DOHH2 (cell line): ENCODE measurements around the gene IRF6.

ENCODE experiments used
- H3F3A ChIP-seq: fragments of 200-600 bp; sonication (generic), shearing (Covaris generic); 2 replicates; pipeline ENCODE4 v1.6.0; 2016; ENCODE audit warnings: antibody characterized with exemption, mild to moderate bottlenecking; ENCODE audit not compliant: control insufficient read depth, insufficient read depth
- H3K27ac ChIP-seq: fragments of 200-600 bp; sonication (generic); 2 replicates; pipeline ENCODE4 v1.5.1; 2014; ENCODE audit warnings: low read depth, mild to moderate bottlenecking, low read length, moderate library complexity
- H3K27me3 ChIP-seq: fragments of 200-600 bp; sonication (generic); 2 replicates; pipeline ENCODE4 v1.6.1; 2014; ENCODE audit warnings: mild to moderate bottlenecking, low read length, mixed read lengths; ENCODE audit not compliant: control insufficient read depth
- H3K36me3 ChIP-seq: fragments of 200-600 bp; sonication (generic); 2 replicates; pipeline ENCODE4 v1.6.1; 2014; ENCODE audit warnings: mild to moderate bottlenecking, low read length, moderate library complexity, mixed read lengths; ENCODE audit not compliant: control insufficient read depth
- H3K4me1 ChIP-seq: fragments of 200-600 bp; sonication (generic); 2 replicates; pipeline ENCODE4 v1.6.1; 2014; ENCODE audit warnings: mild to moderate bottlenecking, low read length, mixed read lengths; ENCODE audit not compliant: control insufficient read depth
- H3K4me2 ChIP-seq: fragments of 200-600 bp; sonication (generic); 2 replicates; pipeline ENCODE4 v1.6.0; 2014; ENCODE audit warnings: mild to moderate bottlenecking, low read length, moderate library complexity
- H3K4me3 ChIP-seq: fragments of 200-600 bp; sonication (generic); 2 replicates; pipeline ENCODE4 v1.5.1; 2014; ENCODE audit warnings: mild to moderate bottlenecking, low read length, mixed read lengths
- H3K79me2 ChIP-seq: fragments of 200-600 bp; sonication (generic); 2 replicates; pipeline ENCODE4 v1.6.1; 2014; ENCODE audit warnings: mild to moderate bottlenecking, low read length, mixed read lengths; ENCODE audit not compliant: control insufficient read depth
- H3K9me2 ChIP-seq: fragments of 200-600 bp; sonication (generic); replicated peaks from 2 replicates; pipeline ENCODE4 v1.6.1; 2014; ENCODE audit warnings: mild to moderate bottlenecking, low read length, mixed read lengths; ENCODE audit not compliant: control insufficient read depth
- H3K9me3 ChIP-seq: fragments of 200-600 bp; sonication (generic); 2 replicates; pipeline ENCODE4 v1.6.1; 2014; ENCODE audit warnings: antibody characterized with exemption, low read length, mixed read lengths; ENCODE audit not compliant: control insufficient read depth, insufficient read depth
- H4K20me1 ChIP-seq: fragments of 200-600 bp; sonication (generic); 2 replicates; pipeline ENCODE4 v1.6.0; 2014; ENCODE audit warnings: low read depth, mild to moderate bottlenecking, antibody characterized with exemption, low read length, moderate library complexity; ENCODE audit not compliant: control insufficient read depth, insufficient read depth
- EZH2phosphoT487 ChIP-seq: fragments of 200-600 bp; sonication (generic); IDR thresholded peaks from 2 replicates; pipeline ENCODE4 v1.6.1; 2017; ENCODE audit warnings: borderline replicate concordance, mild to moderate bottlenecking, antibody characterized with exemption, low read length, moderate library complexity, mixed read lengths
- TF ChIP-seq, protein P1 (sequence below): fragments of 200-600 bp; sonication (generic); IDR thresholded peaks from one replicate; pipeline ENCODE4 v1.5.1; 2014; ENCODE audit warnings: antibody characterized with exemption, mild to moderate bottlenecking, low read depth, low read length; ENCODE audit not compliant: poor library complexity, severe bottlenecking

IRF6 gene

GRCh38 chr1:209840611-209841010 is 34.7 kb upstream of the IRF6 start:
- Histone ChIP-seq H3K9me2 (no peaks in the 10 kb centered on the region), H4K20me1 (no peaks in the 10 kb centered on the region), H3K27ac (no peak overlapping the region), H3K4me2 (no peak overlapping the region), H3K4me1 (no peaks in the 10 kb centered on the region), H3K36me3 (peaks cover 93% of the 10 kb centered on the region), H3K4me3 (no peak overlapping the region), H3K9me3 (no peaks in the 10 kb centered on the region), H3K79me2 (peaks cover 3% of the 10 kb centered on the region), H3K27me3 (no peaks in the 10 kb centered on the region), H3F3A (no peaks in the 10 kb centered on the region)
- no peak for TF ChIP-seq EZH2phosphoT487
- TF ChIP-seq, protein P1, sequence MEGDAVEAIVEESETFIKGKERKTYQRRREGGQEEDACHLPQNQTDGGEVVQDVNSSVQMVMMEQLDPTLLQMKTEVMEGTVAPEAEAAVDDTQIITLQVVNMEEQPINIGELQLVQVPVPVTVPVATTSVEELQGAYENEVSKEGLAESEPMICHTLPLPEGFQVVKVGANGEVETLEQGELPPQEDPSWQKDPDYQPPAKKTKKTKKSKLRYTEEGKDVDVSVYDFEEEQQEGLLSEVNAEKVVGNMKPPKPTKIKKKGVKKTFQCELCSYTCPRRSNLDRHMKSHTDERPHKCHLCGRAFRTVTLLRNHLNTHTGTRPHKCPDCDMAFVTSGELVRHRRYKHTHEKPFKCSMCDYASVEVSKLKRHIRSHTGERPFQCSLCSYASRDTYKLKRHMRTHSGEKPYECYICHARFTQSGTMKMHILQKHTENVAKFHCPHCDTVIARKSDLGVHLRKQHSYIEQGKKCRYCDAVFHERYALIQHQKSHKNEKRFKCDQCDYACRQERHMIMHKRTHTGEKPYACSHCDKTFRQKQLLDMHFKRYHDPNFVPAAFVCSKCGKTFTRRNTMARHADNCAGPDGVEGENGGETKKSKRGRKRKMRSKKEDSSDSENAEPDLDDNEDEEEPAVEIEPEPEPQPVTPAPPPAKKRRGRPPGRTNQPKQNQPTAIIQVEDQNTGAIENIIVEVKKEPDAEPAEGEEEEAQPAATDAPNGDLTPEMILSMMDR: no peak

DNA sequence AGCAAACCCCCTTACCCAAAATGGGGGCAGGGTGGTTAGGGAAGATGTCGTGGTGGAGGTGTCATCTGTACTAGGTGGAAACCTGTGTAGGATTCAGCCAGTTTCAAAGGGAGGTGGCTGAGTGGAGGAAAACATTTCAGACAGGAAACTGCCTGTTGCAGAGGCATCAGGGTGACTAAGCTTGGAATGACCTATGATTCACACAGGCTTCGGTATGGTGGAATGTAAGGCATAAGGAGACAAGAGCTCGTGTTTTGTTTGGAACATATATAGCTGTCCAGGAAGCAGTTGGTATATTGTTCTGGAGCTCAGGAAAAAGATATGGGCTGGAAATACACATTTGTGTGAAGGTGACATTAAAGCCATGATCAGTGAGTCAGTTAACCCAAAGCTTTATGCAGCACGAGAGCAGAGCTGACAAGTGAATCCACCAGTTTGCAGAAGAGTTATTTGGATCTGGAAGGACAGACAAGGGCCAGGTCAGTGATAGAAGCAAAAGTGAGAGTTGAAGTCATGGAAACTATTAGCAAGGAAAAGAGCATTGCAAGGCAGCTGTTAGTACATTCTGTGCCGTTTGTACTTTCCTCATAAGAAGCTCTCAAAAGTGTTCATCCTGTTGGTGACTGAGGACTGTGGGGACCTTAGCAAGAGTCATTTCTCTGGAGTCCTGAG is 34.1 kb upstream of the IRF6 start:
- Histone ChIP-seq H3K4me2 (no peak overlapping the region), H3K27ac (no peak overlapping the region), H4K20me1 (no peaks in the 10 kb centered on the region), H3K4me3 (no peak overlapping the region), H3K9me3 (no peaks in the 10 kb centered on the region), H3K79me2 (no peaks in the 10 kb centered on the region; the same call in 1 of the 2 replicates), H3K9me2 (no peaks in the 10 kb centered on the region), H3F3A (no peaks in the 10 kb centered on the region), H3K27me3 (no peaks in the 10 kb centered on the region), H3K36me3 (peaks cover 94% of the 10 kb centered on the region), H3K4me1 (no peaks in the 10 kb centered on the region)
- no peak for TF ChIP-seq EZH2phosphoT487
- TF ChIP-seq, protein P1: no peak

- no peak overlapping the region for H3K4me3 ChIP-seq
- H3K27ac ChIP-seq: no peak overlapping the region
- H3K4me1 ChIP-seq: no peaks in the 10 kb centered on the region
- H3K27me3 ChIP-seq: no peaks in the 10 kb centered on the region
- no peaks in the 10 kb centered on the region for H3K9me2 ChIP-seq
- H3K4me2 ChIP-seq: no peak overlapping the region
- no peak for TF ChIP-seq EZH2phosphoT487
- TF ChIP-seq, protein P1: no peak
- no peaks in the 10 kb centered on the region for H3F3A ChIP-seq
- H3K79me2 ChIP-seq: no peaks in the 10 kb centered on the region
- no peaks in the 10 kb centered on the region for H4K20me1 ChIP-seq
- H3K36me3 ChIP-seq: peaks cover 100% of the 10 kb centered on the region
- no peaks in the 10 kb centered on the region for H3K9me3 ChIP-seq
Observed at GRCh38 chr1:209838537-209838936, 32.6 kb upstream of the IRF6 start.
